T-helper 1 cell treated with Interleukin-12 subunit alpha and Interleukin-12 subunit beta and Interleukin-4 antibody, amounts not matched to agents 30 μg/mL and 1 μg/mL, for 36 hours (primary cell): ENCODE data around the gene SYNGAP1.
"Not testable (repeated sequence)": the region's sequence is repeated elsewhere in the genome, so short reads cannot be mapped to it uniquely, and the experiment has no call there.

Source experiments
- H3K27ac Mint-ChIP-seq: one replicate; pipeline ENCODE4 v1.8.0; 2021; ENCODE audit warnings: mild to moderate bottlenecking, mixed read lengths
- H3K27me3 Mint-ChIP-seq: one replicate; pipeline ENCODE4 v1.8.0; 2021; ENCODE audit warnings: low read depth, mixed read lengths
- H3K36me3 Mint-ChIP-seq: one replicate; pipeline ENCODE4 v1.8.0; 2021; ENCODE audit warnings: low read depth, mixed read lengths
- H3K4me1 Mint-ChIP-seq: one replicate; pipeline ENCODE4 v1.8.0; 2021; ENCODE audit warnings: low read depth, mixed read lengths
- H3K4me3 Mint-ChIP-seq: one replicate; pipeline ENCODE4 v1.8.0; 2021; ENCODE audit warnings: mild to moderate bottlenecking, moderate library complexity, mixed read lengths
- H3K9me3 Mint-ChIP-seq: one replicate; pipeline ENCODE4 v1.8.0; 2021; ENCODE audit warnings: mixed read lengths

The SYNGAP1 gene

GRCh38 chr6:33483678-33484077, 63.8 kb downstream of the SYNGAP1 start:
- Mint-ChIP-seq H3K4me3 (no peak overlapping the region), H3K36me3 (peaks cover 2% of the 10 kb centered on the region)

GRCh38 chr6:33484673-33485262, 64.9 kb downstream of the SYNGAP1 start:
- not testable (repeated sequence) for H3K4me1 Mint-ChIP-seq, H3K4me3 Mint-ChIP-seq, H3K36me3 Mint-ChIP-seq, H3K9me3 Mint-ChIP-seq, H3K27ac Mint-ChIP-seq
- H3K27me3 Mint-ChIP-seq, result peaks cover 17% of the 10 kb centered on the region

More at GRCh38 chr6:33483678-33484077, 63.8 kb downstream of the SYNGAP1 start:
- peaks cover 4% of the 10 kb centered on the region for H3K4me1 Mint-ChIP-seq
- no peak overlapping the region for H3K27ac Mint-ChIP-seq
- no peaks in the 10 kb centered on the region for H3K9me3 Mint-ChIP-seq
- H3K27me3 Mint-ChIP-seq, result peaks cover 24% of the 10 kb centered on the region

GRCh38 chr6:33485680-33486079, 65.8 kb downstream of the SYNGAP1 start:
- H3K4me3 Mint-ChIP-seq, H3K9me3 Mint-ChIP-seq, H3K36me3 Mint-ChIP-seq, H3K4me1 Mint-ChIP-seq, H3K27ac Mint-ChIP-seq: not testable (repeated sequence)
- peaks cover 16% of the 10 kb centered on the region for H3K27me3 Mint-ChIP-seq

GRCh38 chr6:33488339-33488738, 68.5 kb downstream of the SYNGAP1 start:
- no peak overlapping the region for H3K27ac Mint-ChIP-seq
- no peaks in the 10 kb centered on the region for H3K9me3 Mint-ChIP-seq
- H3K4me1 Mint-ChIP-seq, result peaks cover 5% of the 10 kb centered on the region
- H3K4me3 Mint-ChIP-seq, result no peak overlapping the region
- peaks cover 2% of the 10 kb centered on the region for H3K36me3 Mint-ChIP-seq
- H3K27me3 Mint-ChIP-seq, result peaks cover 10% of the 10 kb centered on the region

GRCh38 chr6:33490198-33490597, 70.3 kb downstream of the SYNGAP1 start:
- peaks cover 5% of the 10 kb centered on the region for H3K4me1 Mint-ChIP-seq
- H3K36me3 Mint-ChIP-seq, result peaks cover 2% of the 10 kb centered on the region
- no peak overlapping the region for H3K27ac Mint-ChIP-seq
- peaks cover 10% of the 10 kb centered on the region for H3K27me3 Mint-ChIP-seq
- H3K9me3 Mint-ChIP-seq, result no peaks in the 10 kb centered on the region
- no peak overlapping the region for H3K4me3 Mint-ChIP-seq

- Mint-ChIP-seq H3K27ac (no peak overlapping the region), H3K4me3 (no peak overlapping the region), H3K36me3 (peaks cover 2% of the 10 kb centered on the region), H3K9me3 (no peaks in the 10 kb centered on the region), H3K4me1 (peaks cover 5% of the 10 kb centered on the region), H3K27me3 (peaks cover 10% of the 10 kb centered on the region)
Measured at GRCh38 chr6:33490621-33491020, 70.8 kb downstream of the SYNGAP1 start.

GRCh38 chr6:33492093-33492492, 72.2 kb downstream of the SYNGAP1 start:
- no peaks in the 10 kb centered on the region for H3K9me3 Mint-ChIP-seq
- peaks cover 16% of the 10 kb centered on the region for H3K27me3 Mint-ChIP-seq
- H3K27ac Mint-ChIP-seq, result no peak overlapping the region
- no peak overlapping the region for H3K4me3 Mint-ChIP-seq
- no peaks in the 10 kb centered on the region for H3K36me3 Mint-ChIP-seq
- peaks cover 5% of the 10 kb centered on the region for H3K4me1 Mint-ChIP-seq

GRCh38 chr6:33497157-33497556, 77.3 kb downstream of the SYNGAP1 start:
- Mint-ChIP-seq H3K27me3 (peaks cover 23% of the 10 kb centered on the region), H3K9me3 (no peaks in the 10 kb centered on the region), H3K4me1 (no peaks in the 10 kb centered on the region), H3K27ac (no peak overlapping the region), H3K4me3 (no peak overlapping the region), H3K36me3 (no peaks in the 10 kb centered on the region)

GRCh38 chr6:33502486-33502885, 82.6 kb downstream of the SYNGAP1 start:
- Mint-ChIP-seq H3K9me3 (no peaks in the 10 kb centered on the region), H3K27ac (no peak overlapping the region), H3K27me3 (peaks cover 18% of the 10 kb centered on the region), H3K4me1 (no peaks in the 10 kb centered on the region), H3K4me3 (no peak overlapping the region), H3K36me3 (no peaks in the 10 kb centered on the region)

DNA sequence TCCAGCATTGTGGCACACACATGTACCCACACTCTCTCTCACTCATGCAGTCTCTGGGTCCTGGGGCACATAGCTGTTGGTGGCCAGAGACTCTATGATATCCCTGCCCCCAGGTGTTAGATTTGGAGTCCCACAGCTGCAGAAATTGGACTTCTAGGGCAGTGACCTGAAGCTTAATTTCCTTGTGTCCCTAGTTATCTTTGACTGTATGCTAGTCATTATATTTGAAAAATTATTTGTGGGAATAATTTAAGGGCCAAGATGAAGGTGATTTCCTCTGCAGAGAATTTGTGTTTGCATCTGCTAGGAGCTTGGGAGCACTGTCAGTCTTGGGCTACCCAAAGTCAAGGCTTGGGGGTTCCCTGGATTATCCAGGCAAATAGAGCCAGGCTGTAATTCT, 84.6 kb downstream of the SYNGAP1 start:
- Mint-ChIP-seq H3K27ac (no peak overlapping the region), H3K4me3 (no peak overlapping the region), H3K36me3 (no peaks in the 10 kb centered on the region), H3K27me3 (peaks cover 10% of the 10 kb centered on the region), H3K4me1 (peaks cover 5% of the 10 kb centered on the region), H3K9me3 (no peaks in the 10 kb centered on the region)
